Endothelial cell of umbilical vein (primary cell): Measurements from ENCODE around the gene WDR7. TPM values are rescaled to one million over a fixed set of nuclear protein-coding genes. Genes with fewer than 3 reads are reported as not detected.

Source experiments
- BruUV-seq: library from RNA; stranded (reverse); fragments of 400-500 nt; replicated peaks from 2 replicates; lab custom pipeline; 2021; lab: Mats Ljungman, UMichigan
- CTCF ChIA-PET: fragments of 300-600, 350-600 bp; sonication (Branson Sonifier 250); formaldehyde crosslinking; loops from one replicate; lab custom pipeline; 2021; ENCODE audit warnings: antibody characterized with exemption, inconsistent platforms; lab: Charles Lee
- POLR2A ChIA-PET: fragments of 300-600, 350-600 bp; sonication (Branson Sonifier 250); formaldehyde crosslinking; loops from one replicate; lab custom pipeline; 2021; ENCODE audit warnings: antibody characterized with exemption, inconsistent platforms; lab: Charles Lee
- DNase-seq: peaks from one replicate; pipeline ENCODE4 v3.0.0-alpha.2; 2011; ENCODE audit warnings: low read depth, low spot score
- FAIRE-seq: peaks from 2 replicates; lab custom pipeline; 2011; peaks lifted over from hg19 to GRCh38; lab: Jason Lieb, UNC
- H2AFZ ChIP-seq: 2 replicates; pipeline ENCODE4 v1.6.0; 2012; ENCODE audit warnings: low read depth, low read length, control low read depth, inconsistent platforms
- H3K27ac ChIP-seq: 2 replicates; pipeline ENCODE4 v1.5.1; 2011; ENCODE audit warnings: low read depth, mild to moderate bottlenecking, control low read depth, low read length, moderate library complexity; ENCODE audit not compliant: insufficient read depth
- H3K27me3 ChIP-seq, 2 experiments: 2 replicates each; pipeline versions ENCODE4 v1.6.0 to v1.6.1; 2011; ENCODE audit warnings: low read length in 2 of 2, mixed read lengths in 1 of 2; ENCODE audit not compliant: control insufficient read depth in 2 of 2, insufficient read depth in 2 of 2
- H3K36me3 ChIP-seq, 2 experiments: 2 replicates in 1 of 2; 3 replicates in 1 of 2; pipeline ENCODE4 v1.5.1; 2011; ENCODE audit warnings: low read length in 2 of 2, mild to moderate bottlenecking in 1 of 2, moderate library complexity in 1 of 2; ENCODE audit not compliant: control insufficient read depth in 2 of 2, insufficient read depth in 2 of 2; ENCODE audit errors: extremely low read depth in 1 of 2
- H3K4me1 ChIP-seq: 3 replicates; pipeline ENCODE4 v1.5.1; 2011; ENCODE audit warnings: mild to moderate bottlenecking, low read length; ENCODE audit not compliant: control insufficient read depth, insufficient read depth; ENCODE audit errors: extremely low read depth
- H3K4me2 ChIP-seq: 2 replicates; pipeline ENCODE4 v1.6.1; 2011; ENCODE audit warnings: low read length, control low read depth, mixed read lengths; ENCODE audit not compliant: insufficient read depth
- H3K4me3 ChIP-seq, 3 experiments: fragments of 200-600 bp in 1 of 3; sonication (generic), shearing (Covaris generic) in 1 of 3; replicated peaks in 1 of 3; 2 replicates each; pipeline ENCODE4 v1.5.1; 2011 to 2016; ENCODE audit warnings: control low read depth in 3 of 3, low read length in 3 of 3, mild to moderate bottlenecking in 2 of 3, inconsistent platforms in 1 of 3, low read depth in 1 of 3, moderate library complexity in 1 of 3; ENCODE audit not compliant: insufficient read depth in 1 of 3
- H3K79me2 ChIP-seq: 2 replicates; pipeline ENCODE4 v1.6.0; 2012; ENCODE audit warnings: low read length, inconsistent platforms; ENCODE audit not compliant: control insufficient read depth, insufficient read depth
- H3K9ac ChIP-seq: replicated peaks from 2 replicates; pipeline ENCODE3; 2011; ENCODE audit warnings: low read length, control low read depth; ENCODE audit not compliant: insufficient read depth; ENCODE audit errors: extremely low read depth
- H3K9me1 ChIP-seq: replicated peaks from 3 replicates; pipeline ENCODE4 v1.6.0; 2011; ENCODE audit warnings: mild to moderate bottlenecking, low read length; ENCODE audit not compliant: control insufficient read depth, insufficient read depth; ENCODE audit errors: extremely low read depth
- H3K9me3 ChIP-seq: replicated peaks from 2 replicates; pipeline ENCODE4 v1.5.1; 2012; ENCODE audit warnings: low read length, inconsistent platforms; ENCODE audit not compliant: control insufficient read depth, insufficient read depth
- H4K20me1 ChIP-seq: replicated peaks from 2 replicates; pipeline ENCODE3; 2011; ENCODE audit warnings: mild to moderate bottlenecking, low read length; ENCODE audit not compliant: control insufficient read depth, insufficient read depth; ENCODE audit errors: extremely low read depth
- GATA2 ChIP-seq: IDR thresholded peaks from 2 replicates; pipeline ENCODE4 v1.7.0; 2011; ENCODE audit warnings: low read depth, mild to moderate bottlenecking, moderate library complexity, mixed read lengths, low read length; ENCODE audit not compliant: insufficient read length, insufficient read depth
- JUN ChIP-seq: IDR thresholded peaks from 2 replicates; pipeline ENCODE4 v1.6.1; 2011; ENCODE audit warnings: borderline replicate concordance, low read depth; ENCODE audit not compliant: insufficient read length, insufficient read depth
- MYC ChIP-seq: IDR thresholded peaks from one replicate; pipeline ENCODE4 v1.6.1; 2011; ENCODE audit warnings: mild to moderate bottlenecking, low read depth, low read length
- POLR2AphosphoS5 ChIP-seq: IDR thresholded peaks from 2 replicates; pipeline ENCODE4 v1.6.1; 2012; ENCODE audit warnings: low read depth, mild to moderate bottlenecking, control low read depth, low read length, moderate library complexity; ENCODE audit not compliant: insufficient read depth
- dilution Hi-C: fragments of 300-500 bp; cut with MboI; formaldehyde crosslinking; loops from one replicate; pipeline ENCODE4 v1.15.0; 2019; ENCODE audit warnings: low sequenced_read_pairs; ENCODE audit not compliant: extremely low pct_ligation_motif_present
- intact Hi-C: fragments of 100-400 bp; cut with micrococcal nuclease; formaldehyde crosslinking; loops from one replicate; pipeline ENCODE4 v1.10.0; 2022
- polyA plus RNA-seq, 4 experiments: library from polyadenylated mRNA; depleted of rRNA in 3 of 4; stranded (reverse) in 3 of 4; unstranded in 1 of 4; fragments of >200 nt; gene quantifications; 2 replicates each; pipeline versions ENCODE4 v1.2.1 to v1.2.3, GENCODE V29; 2011 to 2012; ENCODE audit warnings: missing spikeins in 1 of 4
- total RNA-seq: library from RNA; stranded (reverse); gene quantifications from 2 replicates; pipeline ENCODE4 v1.2.3, GENCODE V29; 2021
- TF ChIP-seq, protein P1 (sequence below), 2 donors: IDR thresholded peaks; 1 replicate in 1 of 2; 2 replicates in 1 of 2; pipeline ENCODE4 v1.5.1; 2011; ENCODE audit warnings: low read length in 2 of 2, mild to moderate bottlenecking in 2 of 2, moderate library complexity in 2 of 2, control low read depth in 1 of 2, inconsistent platforms in 1 of 2, low read depth in 1 of 2; ENCODE audit not compliant: insufficient read depth in 1 of 2; ENCODE audit errors: extremely low read depth in 1 of 2

The WDR7 gene
- total and polyA plus RNA-seq, 2 donors (not counting 3 experiments of a cell fraction or from before 2014, with no cell fraction given) = 5.9 to 19.0 TPM

DNA sequence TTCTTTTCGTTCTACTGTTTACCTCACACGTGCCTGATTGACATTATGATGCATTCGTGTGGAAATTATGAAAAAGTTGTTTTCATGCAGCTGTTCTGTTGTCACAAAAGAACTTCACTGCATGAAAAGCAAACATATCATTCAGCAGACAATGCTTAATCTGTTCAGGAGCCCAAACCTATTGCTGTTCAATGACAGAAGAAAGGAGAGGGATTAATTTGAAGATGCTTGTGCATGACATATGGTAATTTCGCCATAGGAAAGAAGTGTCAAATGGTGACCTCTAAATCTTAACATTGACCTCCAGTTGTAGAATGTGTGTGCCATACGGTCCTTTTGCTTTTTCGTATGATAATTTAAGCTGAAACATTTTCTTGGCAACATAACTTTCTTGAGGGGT is 124.5 kb downstream of the WDR7 start:
- no peaks in the 10 kb centered on the region for H4K20me1 ChIP-seq
- dilution Hi-C loops (no loop called here), intact Hi-C loops (no loop called here)
- H3K79me2 ChIP-seq = no peaks in the 10 kb centered on the region
- no peak overlapping the region for H2AFZ ChIP-seq
- H3K27me3 ChIP-seq = no peaks in the 10 kb centered on the region
- ChIA-PET CTCF (interaction anchor here (2.0 to 4.3 kb wide), 2 partner anchors 9 to 14 kb away, joined by 9 to 13 read pairs; no protein-coding TSS in a partner anchor), POLR2A (no interaction called here)
- H3K9me1 ChIP-seq = no peaks in the 10 kb centered on the region
- FAIRE-seq (no peak), DNase-seq (no peak)
- H3K4me2 ChIP-seq = no peak overlapping the region
- no peak overlapping the region for H3K9ac ChIP-seq
- BruUV-seq = no TSS peak
- no peaks in the 10 kb centered on the region for H3K9me3 ChIP-seq
- H3K27ac ChIP-seq = no peak overlapping the region
- TF ChIP-seq MYC = no peak
- no peak for TF ChIP-seq GATA2
- TF ChIP-seq POLR2AphosphoS5 = no peak
- TF ChIP-seq JUN = no peak
- H3K36me3 ChIP-seq = no peaks in the 10 kb centered on the region
- H3K4me1 ChIP-seq = no peaks in the 10 kb centered on the region
- no peak overlapping the region for H3K4me3 ChIP-seq

DNA sequence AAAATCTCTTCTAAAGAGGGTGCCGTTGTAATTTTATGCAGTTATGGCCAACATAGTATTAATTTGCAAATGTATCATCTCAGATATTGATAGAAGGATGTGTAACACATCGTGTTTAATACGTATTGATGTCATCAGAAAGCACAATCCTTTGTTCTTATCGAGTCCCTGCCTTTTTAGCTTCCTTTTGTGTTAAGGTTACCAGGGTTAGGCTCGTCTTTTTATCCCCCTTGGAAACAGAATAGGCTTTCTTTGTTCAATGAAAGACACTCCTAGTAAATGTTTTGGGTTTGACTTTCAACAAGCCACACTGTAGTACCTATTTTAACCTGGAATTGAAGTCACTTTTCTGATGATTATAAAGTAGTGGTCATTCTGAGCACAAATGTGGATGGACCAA is 136.2 kb downstream of the WDR7 start:
- CTCF ChIA-PET = no interaction called here
- Histone ChIP-seq H3K79me2 (no peaks in the 10 kb centered on the region), H3K4me2 (no peak overlapping the region), H3K36me3 (no peaks in the 10 kb centered on the region), H3K4me3 (no peak overlapping the region), H3K9me1 (no peaks in the 10 kb centered on the region), H4K20me1 (no peaks in the 10 kb centered on the region), H2AFZ (no peak overlapping the region), H3K4me1 (peaks cover 19% of the 10 kb centered on the region), H3K9me3 (no peaks in the 10 kb centered on the region), H3K9ac (no peak overlapping the region), H3K27ac (no peak overlapping the region), H3K27me3 (no peaks in the 10 kb centered on the region)
- intact Hi-C loops = no loop called here
- no TSS peak for BruUV-seq
- dilution Hi-C loops = no loop called here
- TF ChIP-seq, protein P1, sequence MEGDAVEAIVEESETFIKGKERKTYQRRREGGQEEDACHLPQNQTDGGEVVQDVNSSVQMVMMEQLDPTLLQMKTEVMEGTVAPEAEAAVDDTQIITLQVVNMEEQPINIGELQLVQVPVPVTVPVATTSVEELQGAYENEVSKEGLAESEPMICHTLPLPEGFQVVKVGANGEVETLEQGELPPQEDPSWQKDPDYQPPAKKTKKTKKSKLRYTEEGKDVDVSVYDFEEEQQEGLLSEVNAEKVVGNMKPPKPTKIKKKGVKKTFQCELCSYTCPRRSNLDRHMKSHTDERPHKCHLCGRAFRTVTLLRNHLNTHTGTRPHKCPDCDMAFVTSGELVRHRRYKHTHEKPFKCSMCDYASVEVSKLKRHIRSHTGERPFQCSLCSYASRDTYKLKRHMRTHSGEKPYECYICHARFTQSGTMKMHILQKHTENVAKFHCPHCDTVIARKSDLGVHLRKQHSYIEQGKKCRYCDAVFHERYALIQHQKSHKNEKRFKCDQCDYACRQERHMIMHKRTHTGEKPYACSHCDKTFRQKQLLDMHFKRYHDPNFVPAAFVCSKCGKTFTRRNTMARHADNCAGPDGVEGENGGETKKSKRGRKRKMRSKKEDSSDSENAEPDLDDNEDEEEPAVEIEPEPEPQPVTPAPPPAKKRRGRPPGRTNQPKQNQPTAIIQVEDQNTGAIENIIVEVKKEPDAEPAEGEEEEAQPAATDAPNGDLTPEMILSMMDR (IDR thresholded peaks at IDR 0.05; ENCODE audit: extremely low read depth in 1 of 2, insufficient read depth in 1 of 2, low read depth in 1 of 2, low read length in 2 of 2) = no peak
- POLR2A ChIA-PET = no interaction called here
- DNase-seq = no peak
- no peak for FAIRE-seq
